Ovary (tissue), 3 donors: ENCODE results near the gene DNAJC18.

Experiments
- CTCF ChIP-seq, 3 donors: fragments of 450-650 bp in 2 of 3; fragments of 200-600 bp in 1 of 3; IDR thresholded peaks; one replicate each; pipeline versions ENCODE4 v1.5.1 to v1.8.0; 2016 to 2022; ENCODE audit warnings: antibody characterized with exemption in 3 of 3, mild to moderate bottlenecking in 1 of 3
- POLR2A ChIP-seq: fragments of 450-650 bp; IDR thresholded peaks from one replicate; pipeline ENCODE4 v1.6.1; 2017; ENCODE audit warnings: antibody characterized with exemption, mild to moderate bottlenecking, moderate library complexity
- donor health status: DM: no; HTN: no; CAD: no.

DNA sequence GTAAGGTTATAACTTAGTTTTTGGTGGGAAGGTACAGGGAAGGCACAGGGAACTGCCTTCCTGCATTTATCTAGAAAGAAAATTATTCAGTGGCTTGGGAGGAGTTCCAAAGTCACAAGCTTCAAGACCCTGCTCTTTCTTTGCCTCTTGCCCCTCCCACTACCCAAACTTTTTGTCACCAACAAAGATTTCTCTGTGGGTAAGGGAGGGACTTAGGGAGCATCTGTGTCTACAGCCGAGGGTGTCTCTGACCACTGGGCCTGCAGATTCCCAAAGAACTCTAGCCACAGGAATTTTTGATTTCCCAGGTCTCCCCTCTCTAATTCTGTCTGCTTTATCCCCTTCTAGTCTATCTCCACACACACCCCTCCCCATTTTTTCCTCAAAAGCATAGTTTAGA, 21.1 kb upstream of the DNAJC18 start:
- no peak for TF ChIP-seq CTCF (IDR thresholded peaks at IDR 0.05)
- TF ChIP-seq POLR2A = no peak
